Stomach smooth muscle (tissue), 2 donors: ENCODE measurements around the gene RMDN3.

Experiments used
- H3K27ac ChIP-seq: one replicate; pipeline ENCODE4 v1.7.0; 2013; ENCODE audit warnings: mild to moderate bottlenecking, low read length, inconsistent platforms
- H3K27me3 ChIP-seq, 2 donors: one replicate each; pipeline ENCODE4 v1.7.0; 2013; ENCODE audit warnings: low read length in 2 of 2; ENCODE audit not compliant: insufficient read depth in 2 of 2, control insufficient read depth in 1 of 2
- H3K36me3 ChIP-seq, 2 donors: one replicate each; pipeline ENCODE4 v1.7.0; 2013; ENCODE audit warnings: low read length in 2 of 2; ENCODE audit not compliant: control insufficient read depth in 2 of 2, insufficient read depth in 2 of 2
- H3K4me1 ChIP-seq: one replicate; pipeline ENCODE4 v1.7.0; 2013; ENCODE audit warnings: low read length; ENCODE audit not compliant: control insufficient read depth, insufficient read depth
- H3K4me3 ChIP-seq, 2 donors: one replicate each; pipeline ENCODE4 v1.7.0; 2013; ENCODE audit warnings: low read length in 2 of 2
- H3K9ac ChIP-seq, 2 donors: one replicate each; pipeline ENCODE4 v1.7.0; 2013; ENCODE audit warnings: low read length in 2 of 2, mild to moderate bottlenecking in 1 of 2
- H3K9me3 ChIP-seq, 2 donors: one replicate each; pipeline ENCODE4 v1.7.0; 2013; ENCODE audit warnings: low read length in 2 of 2; ENCODE audit not compliant: control insufficient read depth in 2 of 2
- donor health status: healthy.
- donor health status: Pancreatic carcinoma.

Gene RMDN3

GRCh38 chr15:40694688-40695468 is 60.2 kb downstream of the RMDN3 start, which contains the start of gene RAD51:
Gene RAD51 (plus strand): TSS chr15:40695174. CDS start chr15:40698759, 3,585 bp downstream.
- H3K4me3 ChIP-seq: peak within 1 kb of the TSS; percentile 93 to 96
- H3K27me3 ChIP-seq: no peaks in the 10 kb centered on the region
- peaks cover 4% of the 10 kb centered on the region in 2 donors for H3K36me3 ChIP-seq
- H3K9me3 ChIP-seq: no peaks in the 10 kb centered on the region
- peak within 1 kb of the TSS; percentile 98 for H3K27ac ChIP-seq
- H3K4me1 ChIP-seq: peaks cover 19% of the 10 kb centered on the region
- H3K9ac ChIP-seq: peak within 1 kb of the TSS; percentile 90 to 99

GRCh38 chr15:40693904-40694687 is 61.0 kb downstream of the RMDN3 start:
- Histone ChIP-seq H3K4me1 (peaks cover 19% of the 10 kb centered on the region), H3K27me3 (no peaks in the 10 kb centered on the region), H3K27ac (peak overlapping the region; percentile 98), H3K9me3 (no peaks in the 10 kb centered on the region), H3K4me3 (peak overlapping the region; percentile 93 to 96), H3K36me3 (peaks cover 4% of the 10 kb centered on the region in 2 donors), H3K9ac (peak overlapping the region; percentile 90 to 99)

- Histone ChIP-seq H3K9me3 (no peaks in the 10 kb centered on the region), H3K4me1 (peaks cover 19% of the 10 kb centered on the region), H3K27ac (no peak overlapping the region), H3K27me3 (no peaks in the 10 kb centered on the region), H3K36me3 (peaks cover 4% of the 10 kb centered on the region in 2 donors), H3K4me3 (no peak overlapping the region), H3K9ac (no peak overlapping the region)
These were observed 63.3 kb downstream of the RMDN3 start for GRCh38 chr15:40691737-40692136.

- no peaks in the 10 kb centered on the region for H3K27me3 ChIP-seq
- H3K9me3 ChIP-seq: no peaks in the 10 kb centered on the region
- H3K4me1 ChIP-seq: peaks cover 7% of the 10 kb centered on the region
- H3K4me3 ChIP-seq: no peak overlapping the region
- H3K36me3 ChIP-seq: peaks cover 4% of the 10 kb centered on the region in 2 donors
- no peak overlapping the region for H3K27ac ChIP-seq
- no peak overlapping the region for H3K9ac ChIP-seq
These were observed 65.9 kb downstream of the RMDN3 start for GRCh38 chr15:40688932-40689799.
